HG03439 (cell line): ENCODE data around the gene LEMD2.

Experiments used
- ATAC-seq: cut with Tn5 transposase; IDR thresholded peaks from one replicate; pipeline ENCODE4 v1.9.1; 2021; ENCODE audit warnings: mild to moderate bottlenecking, moderate library complexity; ENCODE audit not compliant: unreplicated experiment

LEMD2 gene

GRCh38 chr6:33797626-33798342 is 8.9 kb upstream of the LEMD2 start:
- ATAC-seq: no peak

DNA sequence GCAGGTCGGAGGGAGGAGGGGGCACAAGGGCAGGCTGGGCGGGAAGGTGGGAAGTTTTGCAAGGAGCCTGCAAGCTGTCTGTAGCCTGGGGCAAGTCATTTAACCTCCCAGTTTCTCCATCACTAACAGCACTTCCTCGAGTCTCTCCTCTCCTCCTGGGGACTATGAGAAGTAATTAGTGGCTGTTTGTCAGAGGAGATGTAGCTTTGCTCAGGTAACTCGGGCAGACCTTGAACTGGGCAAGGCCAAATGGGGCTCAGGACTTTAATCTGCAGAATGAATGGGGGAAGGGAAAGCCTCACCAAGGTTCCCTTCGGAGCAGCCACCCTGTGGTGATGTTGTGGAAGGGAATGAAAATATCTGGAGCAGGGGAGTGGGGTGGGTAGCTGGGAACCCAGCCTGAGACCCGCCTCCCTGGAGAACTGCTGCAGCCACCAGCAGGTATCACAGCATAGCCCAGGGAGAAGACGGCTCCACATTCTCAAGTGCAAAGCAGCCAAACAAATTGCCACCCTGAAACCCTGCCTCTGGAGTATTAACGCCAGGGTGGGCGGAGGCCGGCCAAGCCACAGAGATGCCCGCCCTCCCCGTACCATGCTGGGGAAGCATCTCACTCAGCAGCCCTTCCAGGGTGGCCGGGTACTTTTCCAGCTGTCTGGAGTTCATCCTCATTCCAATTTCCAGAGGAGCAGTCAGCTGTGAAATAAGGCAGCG is 6.1 kb upstream of the LEMD2 start:
- no peak for ATAC-seq

- no peak for ATAC-seq
These were observed 4.1 kb upstream of the LEMD2 start for GRCh38 chr6:33792981-33793380.

- no peak for ATAC-seq
These were observed 2.7 kb upstream of the LEMD2 start for GRCh38 chr6:33791620-33792019.

GRCh38 chr6:33790910-33791309 is 2.0 kb upstream of the LEMD2 start:
- no peak for ATAC-seq

GRCh38 chr6:33790379-33790778 is 1.4 kb upstream of the LEMD2 start:
- ATAC-seq: no peak

DNA sequence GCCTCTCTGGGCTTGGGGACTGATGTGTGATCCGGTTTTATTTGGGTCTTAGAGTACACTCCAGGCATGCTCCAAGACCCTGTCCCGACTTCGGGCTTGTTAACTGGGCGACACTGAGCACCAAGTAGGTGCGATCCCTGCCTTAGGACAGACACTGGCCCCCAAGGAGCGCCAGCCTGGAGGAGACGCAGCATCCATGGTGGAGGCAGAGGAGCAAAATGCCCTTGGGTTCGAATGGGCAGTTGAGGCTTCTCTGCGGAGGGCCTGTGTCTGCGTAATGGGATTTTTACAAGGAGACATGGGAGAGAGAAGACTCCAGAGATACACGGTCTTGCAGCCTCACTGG is 593 bp upstream of the LEMD2 start:
- no peak for ATAC-seq

- peak; percentile 45 for ATAC-seq
These were observed 806 bp downstream of the LEMD2 start for GRCh38 chr6:33787954-33788693.

GRCh38 chr6:33787346-33787953 is 1.5 kb downstream of the LEMD2 start:
- ATAC-seq: no peak

GRCh38 chr6:33786736-33787135 is 2.2 kb downstream of the LEMD2 start:
- no peak for ATAC-seq

DNA sequence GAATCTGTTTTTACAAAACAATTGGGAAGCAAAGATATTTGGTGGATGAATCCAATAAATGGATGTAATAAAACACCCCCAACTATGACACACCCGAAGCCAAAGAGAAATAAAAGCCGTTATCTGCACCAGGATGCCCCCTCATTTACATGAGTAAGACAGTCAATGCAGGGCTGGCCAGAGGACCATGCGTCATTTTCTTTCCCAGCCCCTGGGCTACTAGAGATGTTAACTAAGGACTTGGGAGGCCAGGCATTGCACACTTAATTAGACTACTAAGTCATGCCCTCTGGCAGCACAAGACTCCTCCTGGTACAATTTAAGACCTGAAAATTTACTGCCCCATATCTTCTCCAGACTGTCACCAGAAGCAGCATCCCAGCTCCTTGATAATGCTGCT is 3.2 kb downstream of the LEMD2 start:
- no peak for ATAC-seq

- ATAC-seq: no peak
These were observed 4.1 kb downstream of the LEMD2 start for GRCh38 chr6:33784787-33785186.

- ATAC-seq: no peak
These were observed 5.0 kb downstream of the LEMD2 start for GRCh38 chr6:33783781-33784520.

DNA sequence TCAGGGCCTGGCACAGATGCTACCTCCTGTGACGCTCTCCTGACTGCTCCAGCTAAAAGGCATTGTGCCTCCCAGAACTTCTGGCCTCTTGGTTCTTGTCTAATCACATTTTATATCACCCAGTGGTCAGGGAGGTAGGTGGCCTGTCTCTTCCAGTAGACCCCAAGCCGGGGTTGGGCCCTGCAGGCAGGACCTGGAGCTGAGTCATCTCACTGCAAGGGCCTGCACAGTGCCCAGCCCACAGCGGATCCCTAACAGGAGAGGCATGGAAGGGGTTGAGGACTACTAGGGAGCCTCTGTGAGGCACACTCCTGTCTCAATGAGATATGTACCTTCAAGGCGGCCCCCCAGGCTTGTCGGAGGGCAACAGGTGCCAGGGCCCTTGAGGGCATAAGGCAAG is 6.4 kb downstream of the LEMD2 start:
- no peak for ATAC-seq

DNA sequence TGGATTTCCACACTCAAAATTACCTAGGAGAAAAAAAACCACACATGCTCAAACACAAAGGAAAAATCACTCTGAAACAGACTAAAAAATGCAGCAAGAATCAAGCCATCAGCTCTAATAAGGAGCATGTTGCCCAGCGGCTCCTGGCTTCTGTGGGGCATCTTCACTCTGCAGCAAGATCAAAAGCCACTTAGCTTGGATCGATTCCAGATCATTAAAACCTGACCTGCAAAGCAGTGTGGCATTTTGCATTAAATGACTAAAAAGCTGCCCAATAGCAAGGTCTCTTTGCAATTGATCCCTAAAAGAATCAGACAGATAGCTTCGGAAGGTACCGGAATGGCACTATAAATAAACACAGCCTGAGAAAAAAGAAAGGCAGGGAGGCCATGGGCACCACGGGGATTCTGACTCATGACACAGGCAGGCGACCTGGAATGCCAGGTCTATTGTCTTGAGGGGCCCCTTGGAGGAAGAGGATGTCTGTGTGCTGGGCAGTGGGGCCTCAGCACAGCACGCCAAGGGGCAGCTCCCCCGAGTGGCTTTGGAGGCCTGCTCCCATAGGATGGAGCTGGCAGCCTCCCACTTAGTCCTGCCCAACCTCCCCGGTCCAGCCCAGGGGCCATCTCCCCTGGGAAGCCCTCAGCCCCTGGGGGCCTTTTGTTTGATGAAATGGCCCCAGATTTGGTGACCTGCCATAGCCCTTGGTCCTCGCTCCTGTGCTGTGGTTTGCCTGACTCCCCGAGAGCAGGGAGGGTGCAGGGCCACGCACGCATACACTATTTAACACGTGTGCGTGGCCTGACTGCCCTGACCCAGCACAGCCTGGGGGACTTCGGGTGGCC is 7.6 kb downstream of the LEMD2 start:
- no peak for ATAC-seq

- ATAC-seq: no peak
These were observed 9.0 kb downstream of the LEMD2 start for GRCh38 chr6:33779895-33780294.

DNA sequence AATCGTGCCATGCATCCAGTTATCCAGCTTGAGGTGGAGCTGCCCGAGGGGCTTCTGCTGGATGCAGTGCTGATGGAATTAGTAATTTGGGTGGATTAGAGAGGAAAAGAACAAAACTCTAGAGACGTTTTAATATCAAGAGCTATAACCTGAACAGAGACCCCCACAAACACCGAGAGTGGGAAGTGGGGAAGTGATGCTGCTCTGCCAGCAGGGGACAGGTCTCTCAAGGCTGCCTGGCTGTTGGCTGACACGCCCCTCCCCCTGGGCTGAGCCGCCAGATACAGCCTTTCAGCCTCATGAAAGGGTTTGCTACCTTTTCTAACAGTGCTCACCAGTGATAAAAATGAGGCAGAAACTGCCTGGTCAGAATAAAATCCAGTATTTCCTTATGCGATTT is 9.6 kb downstream of the LEMD2 start:
- no peak for ATAC-seq

DNA sequence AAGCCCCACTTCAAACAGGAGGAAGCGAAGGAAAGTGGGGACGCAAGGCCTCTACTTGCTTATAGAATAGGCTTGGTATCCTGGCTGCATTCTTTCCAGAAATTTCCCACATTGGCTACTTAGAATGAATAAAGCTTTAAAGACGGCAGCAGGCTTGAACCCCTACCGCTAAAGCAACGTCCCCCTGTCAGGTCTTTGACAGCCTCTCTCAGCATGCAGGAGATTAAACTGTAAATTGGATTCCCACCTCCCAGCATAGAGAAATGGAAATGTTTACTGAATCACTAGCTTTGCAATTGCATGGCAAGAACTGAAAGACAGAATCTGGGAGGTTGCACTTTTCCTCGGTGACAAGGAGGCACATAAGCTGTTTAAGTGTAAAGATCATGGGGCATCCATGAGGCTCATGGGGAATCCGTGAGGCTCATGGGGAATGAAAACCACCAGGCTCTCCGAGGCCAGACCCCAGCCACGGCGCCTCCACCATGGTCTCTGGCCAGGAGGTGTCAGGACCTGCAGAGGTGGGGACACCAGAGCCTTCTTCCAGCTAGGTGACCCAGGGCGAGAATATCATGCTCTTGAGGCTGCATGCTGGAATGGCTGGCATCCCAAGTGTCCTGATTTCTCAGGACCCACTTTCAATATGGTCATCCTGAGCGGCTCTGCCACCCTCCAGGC is 10.3 kb downstream of the LEMD2 start:
- no peak for ATAC-seq
